Measurements from ENCODE around the gene HNF4A.
"Not testable (repeated sequence)": the region's sequence is repeated elsewhere in the genome, so short reads cannot be mapped to it uniquely, and the experiment has no call there.

The HNF4A gene

GRCh38 chr20:44345941-44346340 lies 9.6 kb upstream of the HNF4A start:
- DNase-seq: not testable (repeated sequence)

- no peak for DNase-seq
Observed at GRCh38 chr20:44348168-44348659, 7.3 kb upstream of the HNF4A start.

- no peak for DNase-seq
Observed at GRCh38 chr20:44349349-44349748, 6.2 kb upstream of the HNF4A start.

- no peak for DNase-seq
Observed at GRCh38 chr20:44350567-44350966, 4.9 kb upstream of the HNF4A start.

GRCh38 chr20:44354979-44355497 lies 461 bp upstream of the HNF4A start:
- DNase-seq: no peak

GRCh38 chr20:44356353-44356723 lies 839 bp downstream of the HNF4A start:
- DNase-seq: no peak

GRCh38 chr20:44357020-44357419 lies 1.5 kb downstream of the HNF4A start:
- DNase-seq: no peak

GRCh38 chr20:44357555-44358125 lies 2.1 kb downstream of the HNF4A start:
- DNase-seq: no peak

- DNase-seq: no peak
Observed at GRCh38 chr20:44358776-44359175, 3.3 kb downstream of the HNF4A start.

GRCh38 chr20:44360221-44360620 lies 4.7 kb downstream of the HNF4A start:
- DNase-seq: no peak

GRCh38 chr20:44361021-44361420 lies 5.5 kb downstream of the HNF4A start:
- no peak for DNase-seq

GRCh38 chr20:44362466-44362940 lies 7.0 kb downstream of the HNF4A start:
- no peak for DNase-seq

- DNase-seq: no peak
Observed at GRCh38 chr20:44364068-44364467, 8.6 kb downstream of the HNF4A start.

GRCh38 chr20:44364780-44365179 lies 9.3 kb downstream of the HNF4A start:
- DNase-seq: no peak

GRCh38 chr20:44367746-44368145 lies 12.2 kb downstream of the HNF4A start:
- DNase-seq: no peak

- DNase-seq: no peak
Observed at GRCh38 chr20:44370639-44371218, 15.2 kb downstream of the HNF4A start.

GRCh38 chr20:44382641-44383040 lies 27.1 kb downstream of the HNF4A start:
- DNase-seq: no peak

- DNase-seq: peak; percentile 54 to 79 (median 63)
Observed at GRCh38 chr20:44384423-44385027, 29.0 kb downstream of the HNF4A start.

GRCh38 chr20:44388466-44389023 lies 33.0 kb downstream of the HNF4A start:
- peak; percentile 21 to 61 (median 29) for DNase-seq

- no peak for DNase-seq
Observed at GRCh38 chr20:44389871-44390270, 34.4 kb downstream of the HNF4A start.

- no peak for DNase-seq
Observed at GRCh38 chr20:44390280-44390679, 34.8 kb downstream of the HNF4A start.

- DNase-seq: no peak
Observed at GRCh38 chr20:44392088-44392775, 36.7 kb downstream of the HNF4A start.

Measured in T-helper 1 cell (primary cell).